ENCODE measurements around the gene UBE2E3.

Gene UBE2E3

DNA sequence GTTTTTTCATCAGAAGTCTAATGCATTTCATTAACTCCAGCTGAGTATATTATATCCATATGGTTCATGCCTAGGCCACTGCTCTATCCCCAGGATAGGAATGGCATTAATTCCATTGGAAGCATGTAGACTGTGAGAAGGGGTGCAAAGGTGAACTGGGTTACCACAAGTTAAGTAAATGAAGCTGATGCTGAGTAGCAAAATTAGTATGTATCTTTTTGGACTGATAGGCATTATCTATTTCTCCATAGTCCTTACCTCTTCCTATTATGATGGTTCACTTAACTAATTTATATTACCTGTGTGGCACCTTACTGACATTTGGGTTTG, 24.9 kb downstream of the UBE2E3 start:
- H2AFZ ChIP-seq (ENCODE audit: low read depth, low read length) = no peak overlapping the region
- H2BK5ac ChIP-seq (ENCODE audit: low read depth, low read length, poor library complexity, severe bottlenecking) = no peak overlapping the region
- no peaks in the 10 kb centered on the region for H3K27me3 ChIP-seq (ENCODE audit: control insufficient read depth in 1 of 2, insufficient read depth in 1 of 2, low read length in 2 of 2)
- H3K4me1 ChIP-seq (ENCODE audit: control insufficient read depth, insufficient read depth, low read depth, low read length) = no peaks in the 10 kb centered on the region
- no peak overlapping the region for H4K91ac ChIP-seq (ENCODE audit: low read length)
- no peak overlapping the region for H3K23ac ChIP-seq (ENCODE audit: low read length in 2 of 2)
- DNase-seq = no peak
- H3K79me1 ChIP-seq (replicated peaks; ENCODE audit: low read length, poor library complexity, severe bottlenecking) = peaks cover 1% of the 10 kb centered on the region
- no peak overlapping the region for H3K4ac ChIP-seq (ENCODE audit: low read depth in 1 of 2, low read length in 2 of 2)
- H2BK120ac ChIP-seq (ENCODE audit: low read depth, low read length) = no peak overlapping the region
- H3K36me3 ChIP-seq (ENCODE audit: control insufficient read depth in 1 of 2, insufficient read depth in 2 of 2, low read depth in 1 of 2, low read length in 2 of 2) = peaks cover 0 to 17% of the 10 kb centered on the region in 2 experiments
- H2BK15ac ChIP-seq (ENCODE audit: low read depth, poor library complexity, severe bottlenecking) = no peak overlapping the region
- H3K18ac ChIP-seq (ENCODE audit: low read depth in 1 of 2, low read length in 2 of 2) = no peak overlapping the region
- no peak overlapping the region for H4K8ac ChIP-seq (ENCODE audit: low read length)
- no peak overlapping the region for H3K4me3 ChIP-seq (ENCODE audit: insufficient read depth in 1 of 2, low read depth in 1 of 2, low read length in 2 of 2)
- no peak overlapping the region for H3K9ac ChIP-seq (ENCODE audit: low read length)
- no peaks in the 10 kb centered on the region for H3K9me3 ChIP-seq (ENCODE audit: control insufficient read depth, low read length)
- H2BK12ac ChIP-seq (ENCODE audit: low read length in 2 of 2) = no peak overlapping the region
- H3K27ac ChIP-seq (ENCODE audit: low read length, poor library complexity, severe bottlenecking) = no peak overlapping the region
- no peak overlapping the region for H2AK5ac ChIP-seq (ENCODE audit: low read length, severe bottlenecking)
- H3K14ac ChIP-seq (ENCODE audit: low read length in 2 of 2) = no peak overlapping the region
- H3K4me2 ChIP-seq (ENCODE audit: low read length, poor library complexity, severe bottlenecking) = no peak overlapping the region

DNA sequence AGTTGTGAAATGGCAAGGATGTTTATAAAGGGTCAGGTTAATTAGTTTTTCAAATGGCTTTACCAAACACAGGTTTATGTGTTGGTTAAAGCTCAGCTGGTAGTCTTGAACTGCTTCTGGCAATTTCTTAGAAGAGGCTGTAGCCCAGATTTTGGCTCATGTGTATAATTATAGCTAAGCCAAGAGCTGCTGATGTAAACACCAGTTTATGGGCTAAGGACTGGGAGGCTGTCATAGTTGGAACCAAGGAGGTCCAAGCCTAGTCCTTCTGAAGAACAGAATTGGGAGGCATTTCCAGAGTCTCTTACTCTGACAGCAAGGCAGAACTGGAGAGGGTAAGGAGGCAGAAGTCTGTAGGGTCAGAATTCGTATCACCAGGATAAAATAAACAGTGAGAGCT, 25.4 kb downstream of the UBE2E3 start:
- no peak overlapping the region for H2BK15ac ChIP-seq (ENCODE audit: low read depth, poor library complexity, severe bottlenecking)
- no peaks in the 10 kb centered on the region for H3K79me1 ChIP-seq (replicated peaks; ENCODE audit: low read length, poor library complexity, severe bottlenecking)
- H3K4me3 ChIP-seq (ENCODE audit: insufficient read depth in 1 of 2, low read depth in 1 of 2, low read length in 2 of 2) = no peak overlapping the region
- H2BK5ac ChIP-seq (ENCODE audit: low read depth, low read length, poor library complexity, severe bottlenecking) = no peak overlapping the region
- H3K9ac ChIP-seq (ENCODE audit: low read length) = no peak overlapping the region
- no CpG with 5 or more reads among the region's 1 CpG for WGBS
- no peaks in the 10 kb centered on the region for H3K9me3 ChIP-seq (ENCODE audit: control insufficient read depth, low read length)
- no peak overlapping the region for H3K23ac ChIP-seq (ENCODE audit: low read length in 2 of 2)
- no peak overlapping the region for H2AFZ ChIP-seq (ENCODE audit: low read depth, low read length)
- no peak for DNase-seq
- H3K18ac ChIP-seq (ENCODE audit: low read depth in 1 of 2, low read length in 2 of 2) = peak overlapping the region in 1 of 2 experiments; percentile 43
- no peak overlapping the region for H4K91ac ChIP-seq (ENCODE audit: low read length)
- H3K4ac ChIP-seq (ENCODE audit: low read depth in 1 of 2, low read length in 2 of 2) = no peak overlapping the region
- no peaks in the 10 kb centered on the region for H3K4me1 ChIP-seq (ENCODE audit: control insufficient read depth, insufficient read depth, low read depth, low read length)
- no peak overlapping the region for H3K27ac ChIP-seq (ENCODE audit: low read length, poor library complexity, severe bottlenecking)
- no peak overlapping the region for H2BK120ac ChIP-seq (ENCODE audit: low read depth, low read length)
- H2BK12ac ChIP-seq (ENCODE audit: low read length in 2 of 2) = no peak overlapping the region
- no peak overlapping the region for H3K4me2 ChIP-seq (ENCODE audit: low read length, poor library complexity, severe bottlenecking)
- no peaks in the 10 kb centered on the region for H3K27me3 ChIP-seq (ENCODE audit: control insufficient read depth in 1 of 2, insufficient read depth in 1 of 2, low read length in 2 of 2)
- H4K8ac ChIP-seq (ENCODE audit: low read length) = no peak overlapping the region
- peaks cover 0 to 14% of the 10 kb centered on the region in 2 experiments for H3K36me3 ChIP-seq (ENCODE audit: control insufficient read depth in 1 of 2, insufficient read depth in 2 of 2, low read depth in 1 of 2, low read length in 2 of 2)
- H2AK5ac ChIP-seq (ENCODE audit: low read length, severe bottlenecking) = no peak overlapping the region
- H3K14ac ChIP-seq (ENCODE audit: low read length in 2 of 2) = no peak overlapping the region

DNA sequence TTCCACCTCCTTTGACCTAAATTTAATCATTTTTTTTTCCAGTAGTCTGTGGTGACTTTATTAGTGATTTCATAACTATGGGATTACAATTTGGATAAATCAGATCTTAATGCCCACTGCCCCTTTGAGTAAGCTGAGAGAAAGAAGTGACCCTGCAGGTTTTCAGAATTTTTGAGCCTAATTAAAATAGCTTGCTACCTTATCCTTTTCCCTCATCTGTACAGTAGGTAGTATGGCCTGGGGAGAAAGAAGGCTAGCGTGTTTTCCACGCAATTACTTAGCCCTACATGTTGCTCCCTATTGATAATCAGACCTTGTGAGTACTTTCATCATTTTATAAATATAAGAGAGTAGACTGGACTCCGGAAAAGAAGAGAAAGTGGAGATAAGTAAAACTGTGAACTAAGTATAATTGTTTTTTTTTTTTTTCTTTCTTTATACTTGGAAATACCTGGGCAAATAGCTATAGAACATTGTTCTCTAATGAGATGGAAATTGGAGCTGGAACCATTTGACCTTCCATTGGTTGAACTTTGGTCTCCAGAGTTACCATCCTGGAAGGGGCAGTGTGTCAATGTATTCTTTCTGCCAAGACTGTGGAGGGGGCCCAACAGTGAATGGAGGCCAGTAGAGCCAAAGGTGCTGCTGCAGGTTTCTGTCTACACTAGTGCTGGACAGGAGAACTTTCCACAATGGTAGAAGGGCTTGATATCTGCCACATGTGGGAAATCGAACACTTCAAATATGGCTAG, 26.9 kb downstream of the UBE2E3 start:
- Histone ChIP-seq H3K9ac (ENCODE audit: low read length) (no peak overlapping the region), H2BK5ac (ENCODE audit: low read depth, low read length, poor library complexity, severe bottlenecking) (no peak overlapping the region), H3K23ac (ENCODE audit: low read length in 2 of 2) (no peak overlapping the region), H3K4me1 (ENCODE audit: control insufficient read depth, insufficient read depth, low read depth, low read length) (no peaks in the 10 kb centered on the region), H3K4me3 (ENCODE audit: insufficient read depth in 1 of 2, low read depth in 1 of 2, low read length in 2 of 2) (no peak overlapping the region), H2BK120ac (ENCODE audit: low read depth, low read length) (no peak overlapping the region), H3K36me3 (ENCODE audit: control insufficient read depth in 1 of 2, insufficient read depth in 2 of 2, low read depth in 1 of 2, low read length in 2 of 2) (peaks cover 0 to 6% of the 10 kb centered on the region in 2 experiments), H4K8ac (ENCODE audit: low read length) (no peak overlapping the region), H3K27me3 (ENCODE audit: control insufficient read depth in 1 of 2, insufficient read depth in 1 of 2, low read length in 2 of 2) (no peaks in the 10 kb centered on the region), H3K4me2 (ENCODE audit: low read length, poor library complexity, severe bottlenecking) (no peak overlapping the region), H2BK12ac (ENCODE audit: low read length in 2 of 2) (no peak overlapping the region), H3K18ac (ENCODE audit: low read depth in 1 of 2, low read length in 2 of 2) (no peak overlapping the region), H2AFZ (ENCODE audit: low read depth, low read length) (no peak overlapping the region), H2AK5ac (ENCODE audit: low read length, severe bottlenecking) (no peak overlapping the region), H3K4ac (ENCODE audit: low read depth in 1 of 2, low read length in 2 of 2) (no peak overlapping the region), H3K27ac (ENCODE audit: low read length, poor library complexity, severe bottlenecking) (no peak overlapping the region), H4K91ac (ENCODE audit: low read length) (no peak overlapping the region), H3K79me1 (replicated peaks; ENCODE audit: low read length, poor library complexity, severe bottlenecking) (no peaks in the 10 kb centered on the region), H2BK15ac (ENCODE audit: low read depth, poor library complexity, severe bottlenecking) (no peak overlapping the region), H3K14ac (ENCODE audit: low read length in 2 of 2) (no peak overlapping the region), H3K9me3 (ENCODE audit: control insufficient read depth, low read length) (no peaks in the 10 kb centered on the region)
- DNase-seq = no peak
- WGBS = no CpG with 5 or more reads among the region's 4 CpGs

DNA sequence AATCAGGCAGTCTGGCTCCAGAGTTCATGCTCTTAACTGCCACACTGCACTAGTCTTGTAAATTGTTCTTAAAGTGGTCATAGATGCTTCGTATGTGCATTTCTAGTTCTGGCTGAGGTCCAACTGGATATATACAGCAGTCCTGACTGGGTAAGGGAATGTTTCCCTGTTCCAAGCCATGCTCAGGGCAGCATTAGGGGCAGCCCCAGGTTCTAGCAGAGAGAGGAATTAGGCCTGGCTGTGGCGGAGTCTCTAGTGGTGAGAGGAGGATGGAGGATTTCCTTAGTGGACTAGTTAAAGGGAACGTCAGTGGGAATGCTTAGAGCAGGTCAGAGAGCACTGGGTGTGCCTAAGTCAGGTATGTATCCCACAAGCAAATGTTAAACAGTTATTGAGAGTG, 28.0 kb downstream of the UBE2E3 start:
- DNase-seq = peak; percentile 48
- no peaks in the 10 kb centered on the region for H3K4me1 ChIP-seq (ENCODE audit: control insufficient read depth, insufficient read depth, low read depth, low read length)
- no peak overlapping the region for H2BK15ac ChIP-seq (ENCODE audit: low read depth, poor library complexity, severe bottlenecking)
- peaks cover 0 to 6% of the 10 kb centered on the region in 2 experiments for H3K36me3 ChIP-seq (ENCODE audit: control insufficient read depth in 1 of 2, insufficient read depth in 2 of 2, low read depth in 1 of 2, low read length in 2 of 2)
- no peak overlapping the region for H3K14ac ChIP-seq (ENCODE audit: low read length in 2 of 2)
- H3K18ac ChIP-seq (ENCODE audit: low read depth in 1 of 2, low read length in 2 of 2) = no peak overlapping the region
- H2AK5ac ChIP-seq (ENCODE audit: low read length, severe bottlenecking) = no peak overlapping the region
- no peak overlapping the region for H2BK120ac ChIP-seq (ENCODE audit: low read depth, low read length)
- no peaks in the 10 kb centered on the region for H3K27me3 ChIP-seq (ENCODE audit: control insufficient read depth in 1 of 2, insufficient read depth in 1 of 2, low read length in 2 of 2)
- no peaks in the 10 kb centered on the region for H3K9me3 ChIP-seq (ENCODE audit: control insufficient read depth, low read length)
- no peak overlapping the region for H3K4ac ChIP-seq (ENCODE audit: low read depth in 1 of 2, low read length in 2 of 2)
- 54% methylated on average over 3 of the region's 3 CpGs for WGBS
- no peaks in the 10 kb centered on the region for H3K79me1 ChIP-seq (replicated peaks; ENCODE audit: low read length, poor library complexity, severe bottlenecking)
- H3K9ac ChIP-seq (ENCODE audit: low read length) = no peak overlapping the region
- H2BK12ac ChIP-seq (ENCODE audit: low read length in 2 of 2) = no peak overlapping the region
- H2BK5ac ChIP-seq (ENCODE audit: low read depth, low read length, poor library complexity, severe bottlenecking) = no peak overlapping the region
- H4K91ac ChIP-seq (ENCODE audit: low read length) = no peak overlapping the region
- H3K4me3 ChIP-seq (ENCODE audit: insufficient read depth in 1 of 2, low read depth in 1 of 2, low read length in 2 of 2) = no peak overlapping the region
- no peak overlapping the region for H3K27ac ChIP-seq (ENCODE audit: low read length, poor library complexity, severe bottlenecking)
- H3K23ac ChIP-seq (ENCODE audit: low read length in 2 of 2) = no peak overlapping the region
- H4K8ac ChIP-seq (ENCODE audit: low read length) = no peak overlapping the region
- no peak overlapping the region for H2AFZ ChIP-seq (ENCODE audit: low read depth, low read length)
- no peak overlapping the region for H3K4me2 ChIP-seq (ENCODE audit: low read length, poor library complexity, severe bottlenecking)

Measured in mesenchymal stem cell (in vitro differentiated cells and primary cell).